KMS-11 (cell line): ENCODE data around the gene HAUS8.

Experiments used
- H2AFZ ChIP-seq: fragments of 200-600 bp; sonication (generic); 2 replicates; pipeline ENCODE4 v1.6.1; 2016; ENCODE audit warnings: antibody characterized with exemption, mixed run types, low read depth
- H3K27ac ChIP-seq: fragments of 200-600 bp; sonication (generic); 2 replicates; pipeline ENCODE4 v1.6.1; 2016; ENCODE audit warnings: mild to moderate bottlenecking, mixed run types
- H3K27me3 ChIP-seq: fragments of 200-600 bp; sonication (generic); 2 replicates; pipeline ENCODE4 v1.6.1; 2017; ENCODE audit warnings: mild to moderate bottlenecking, low read depth, mixed run types, moderate library complexity; ENCODE audit not compliant: insufficient read depth
- H3K36me3 ChIP-seq: fragments of 200-600 bp; sonication (generic); 2 replicates; pipeline ENCODE4 v1.6.1; 2017; ENCODE audit warnings: mild to moderate bottlenecking, mixed run types; ENCODE audit not compliant: insufficient read depth
- H3K4me1 ChIP-seq: fragments of 200-600 bp; sonication (generic); 2 replicates; pipeline ENCODE4 v1.6.1; 2016; ENCODE audit warnings: mild to moderate bottlenecking, low read depth, mixed run types; ENCODE audit not compliant: poor library complexity, severe bottlenecking
- H3K4me2 ChIP-seq: fragments of 200-600 bp; sonication (generic); 2 replicates; pipeline ENCODE4 v1.7.0; 2016; ENCODE audit warnings: mild to moderate bottlenecking, mixed run types
- H3K4me3 ChIP-seq: fragments of 200-600 bp; sonication (generic); IDR thresholded peaks from 2 replicates; pipeline ENCODE4 v1.6.1; 2017; ENCODE audit warnings: low read depth, low read length, mixed read lengths; ENCODE audit not compliant: insufficient read depth
- H3K79me2 ChIP-seq: fragments of 200-600 bp; sonication (generic); 2 replicates; pipeline ENCODE4 v1.6.1; 2016; ENCODE audit warnings: low read depth, mixed run types; ENCODE audit not compliant: insufficient read depth
- H3K9ac ChIP-seq: fragments of 200-600 bp; sonication (generic); 2 replicates; pipeline ENCODE4 v1.6.1; 2016; ENCODE audit warnings: mild to moderate bottlenecking, mixed run types
- H4K20me1 ChIP-seq: fragments of 200-600 bp; sonication (generic); 2 replicates; pipeline ENCODE4 v1.6.1; 2016; ENCODE audit warnings: mild to moderate bottlenecking, mixed run types; ENCODE audit not compliant: insufficient read depth
- CTCF ChIP-seq: fragments of 200-600 bp; sonication (generic); conservative IDR thresholded peaks from 2 replicates; pipeline ENCODE4 v1.6.1; 2017; ENCODE audit warnings: low read depth, mild to moderate bottlenecking, antibody characterized with exemption, low read length, moderate library complexity, mixed read lengths

The HAUS8 gene

GRCh38 chr19:17023805-17024204, 51.4 kb downstream of the HAUS8 start:
- TF ChIP-seq CTCF, result no peak
- H3K4me2 ChIP-seq, result no peak overlapping the region

GRCh38 chr19:17022738-17023137, 52.5 kb downstream of the HAUS8 start:
- Histone ChIP-seq H3K9ac (no peak overlapping the region), H2AFZ (no peak overlapping the region), H3K27me3 (no peaks in the 10 kb centered on the region; the same call in 1 of the 2 replicates), H3K27ac (no peak overlapping the region), H3K4me1 (no peaks in the 10 kb centered on the region), H3K79me2 (no peaks in the 10 kb centered on the region), H3K4me3 (no peak overlapping the region), H3K4me2 (no peak overlapping the region), H4K20me1 (no peaks in the 10 kb centered on the region), H3K36me3 (no peaks in the 10 kb centered on the region)
- no peak for TF ChIP-seq CTCF

More at GRCh38 chr19:17023805-17024204, 51.4 kb downstream of the HAUS8 start:
- Histone ChIP-seq H3K4me1 (no peaks in the 10 kb centered on the region), H3K4me3 (no peak overlapping the region), H3K79me2 (no peaks in the 10 kb centered on the region), H2AFZ (no peak overlapping the region), H3K36me3 (no peaks in the 10 kb centered on the region), H3K27me3 (peaks cover 7% of the 10 kb centered on the region; the same call in 1 of the 2 replicates), H3K27ac (no peak overlapping the region), H4K20me1 (no peaks in the 10 kb centered on the region), H3K9ac (no peak overlapping the region)

- Histone ChIP-seq H3K9ac (no peak overlapping the region), H3K79me2 (no peaks in the 10 kb centered on the region), H2AFZ (no peak overlapping the region), H3K4me3 (no peak overlapping the region), H3K4me1 (no peaks in the 10 kb centered on the region), H3K36me3 (no peaks in the 10 kb centered on the region), H3K4me2 (no peak overlapping the region), H3K27me3 (no peaks in the 10 kb centered on the region; the same call in 1 of the 2 replicates), H4K20me1 (no peaks in the 10 kb centered on the region), H3K27ac (no peak overlapping the region)
- TF ChIP-seq CTCF, result no peak
Measured at GRCh38 chr19:17021793-17022590, 53.3 kb downstream of the HAUS8 start.

- H3K27ac ChIP-seq, result no peak overlapping the region
- H3K79me2 ChIP-seq, result no peaks in the 10 kb centered on the region
Measured at GRCh38 chr19:17021328-17021727, 53.9 kb downstream of the HAUS8 start.

More at GRCh38 chr19:17021328-17021727, 53.9 kb downstream of the HAUS8 start:
- Histone ChIP-seq H2AFZ (no peak overlapping the region), H3K4me1 (no peaks in the 10 kb centered on the region), H3K27me3 (peaks cover under 1% of the 10 kb centered on the region; the same call in 1 of the 2 replicates), H3K4me3 (no peak overlapping the region), H3K36me3 (no peaks in the 10 kb centered on the region), H3K4me2 (no peak overlapping the region), H4K20me1 (no peaks in the 10 kb centered on the region), H3K9ac (no peak overlapping the region)
- TF ChIP-seq CTCF, result no peak
